Measurements from ENCODE around the gene RPS24. TPM values are rescaled to one million over a fixed set of nuclear protein-coding genes. Genes with fewer than 3 reads are reported as not detected.
A peak's percentile ranks its signal among the peaks of the same experiment; 100 is the strongest.

The RPS24 gene
- total and polyA plus RNA-seq, 2 of the 13 experiments (the other 11 are each of a cell fraction or from before 2014, with no cell fraction given): 2,690 to 3,319 TPM

GRCh38 chr10:78033637-78034470 lies at the start of gene RPS24 (continued):
- TF ChIP-seq IKZF4 (CRISPR knock-in tag; IDR thresholded peaks at IDR 0.05; ENCODE audit: borderline replicate concordance, low read depth, not compliant biosample characterization) (peak; percentile 78), ZNF234 (CRISPR knock-in tag; conservative IDR thresholded peaks at IDR 0.05) (no peak), POGZ (CRISPR knock-in tag; IDR thresholded peaks at IDR 0.05) (peak; percentile 78), NR1H2 (CRISPR knock-in tag; IDR thresholded peaks at IDR 0.05; ENCODE audit: borderline replicate concordance, low read depth) (no peak), ZNF83 (CRISPR knock-in tag; IDR thresholded peaks at IDR 0.05; ENCODE audit: borderline replicate concordance) (peak; percentile 88; the same call in 1 of the 2 replicates), NFIB (CRISPR knock-in tag; IDR thresholded peaks at IDR 0.05; ENCODE audit: borderline replicate concordance) (no peak), ZNF552 (CRISPR knock-in tag; IDR thresholded peaks at IDR 0.05; ENCODE audit: borderline replicate concordance) (peak; percentile 79; the same call in 1 of the 2 replicates), WIZ (CRISPR knock-in tag; IDR thresholded peaks at IDR 0.05) (no peak), HDAC6 (IDR thresholded peaks at IDR 0.05; ENCODE audit: low read depth, low read length) (no peak), ZNF232 (CRISPR knock-in tag; IDR thresholded peaks at IDR 0.05; ENCODE audit: borderline replicate concordance) (peak; percentile 85; the same call in 1 of the 2 replicates), GRHL1 (CRISPR knock-in tag; conservative IDR thresholded peaks at IDR 0.05) (no peak), ZNF547 (CRISPR knock-in tag; IDR thresholded peaks at IDR 0.05) (peak; percentile 49; the same call in 1 of the 2 replicates), ADNP (CRISPR knock-in tag; IDR thresholded peaks at IDR 0.05) (no peak), SMAD9 (CRISPR knock-in tag; IDR thresholded peaks at IDR 0.05) (no peak), DMAP1 (CRISPR knock-in tag; IDR thresholded peaks at IDR 0.05) (peak; percentile 99), SUZ12 (IDR thresholded peaks at IDR 0.05; ENCODE audit: low read depth, low read length) (no peak), SRSF9 (IDR thresholded peaks at IDR 0.05; ENCODE audit: borderline replicate concordance, insufficient read depth, low read depth, low read length, poor library complexity, severe bottlenecking) (no peak), ZNF362 (CRISPR knock-in tag; IDR thresholded peaks at IDR 0.05; ENCODE audit: borderline replicate concordance) (0 out of 2 replicates have a peak, but pooled peaks have one; percentile 44), ZC3H4 (CRISPR knock-in tag; IDR thresholded peaks at IDR 0.05; ENCODE audit: borderline replicate concordance) (no peak), HOXA7 (CRISPR knock-in tag; IDR thresholded peaks at IDR 0.05) (no peak), MEIS1 (CRISPR knock-in tag; IDR thresholded peaks at IDR 0.05; ENCODE audit: borderline replicate concordance) (no peak; the same call in 1 of the 2 replicates)
- TF ChIP-seq, protein P1, sequence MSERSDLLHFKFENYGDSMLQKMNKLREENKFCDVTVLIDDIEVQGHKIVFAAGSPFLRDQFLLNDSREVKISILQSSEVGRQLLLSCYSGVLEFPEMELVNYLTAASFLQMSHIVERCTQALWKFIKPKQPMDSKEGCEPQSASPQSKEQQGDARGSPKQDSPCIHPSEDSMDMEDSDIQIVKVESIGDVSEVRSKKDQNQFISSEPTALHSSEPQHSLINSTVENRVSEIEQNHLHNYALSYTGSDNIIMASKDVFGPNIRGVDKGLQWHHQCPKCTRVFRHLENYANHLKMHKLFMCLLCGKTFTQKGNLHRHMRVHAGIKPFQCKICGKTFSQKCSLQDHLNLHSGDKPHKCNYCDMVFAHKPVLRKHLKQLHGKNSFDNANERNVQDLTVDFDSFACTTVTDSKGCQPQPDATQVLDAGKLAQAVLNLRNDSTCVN (CRISPR knock-in tag; IDR thresholded peaks at IDR 0.05; ENCODE audit: borderline replicate concordance): peak; percentile 48; the same call in 1 of the 2 replicates
- TF ChIP-seq, protein P2, sequence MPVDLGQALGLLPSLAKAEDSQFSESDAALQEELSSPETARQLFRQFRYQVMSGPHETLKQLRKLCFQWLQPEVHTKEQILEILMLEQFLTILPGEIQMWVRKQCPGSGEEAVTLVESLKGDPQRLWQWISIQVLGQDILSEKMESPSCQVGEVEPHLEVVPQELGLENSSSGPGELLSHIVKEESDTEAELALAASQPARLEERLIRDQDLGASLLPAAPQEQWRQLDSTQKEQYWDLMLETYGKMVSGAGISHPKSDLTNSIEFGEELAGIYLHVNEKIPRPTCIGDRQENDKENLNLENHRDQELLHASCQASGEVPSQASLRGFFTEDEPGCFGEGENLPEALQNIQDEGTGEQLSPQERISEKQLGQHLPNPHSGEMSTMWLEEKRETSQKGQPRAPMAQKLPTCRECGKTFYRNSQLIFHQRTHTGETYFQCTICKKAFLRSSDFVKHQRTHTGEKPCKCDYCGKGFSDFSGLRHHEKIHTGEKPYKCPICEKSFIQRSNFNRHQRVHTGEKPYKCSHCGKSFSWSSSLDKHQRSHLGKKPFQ (CRISPR knock-in tag; IDR thresholded peaks at IDR 0.05; ENCODE audit: insufficient replicate concordance): peak; percentile 24

All from HepG2 (cell line).